H1 (cell line): ENCODE data around the gene UVRAG. TPM values are rescaled to one million over a fixed set of nuclear protein-coding genes. Genes with fewer than 3 reads are reported as not detected.

ENCODE experiments used
- CTCF ChIA-PET: fragments of 300-600 bp; sonication (Branson Sonifier 250); formaldehyde crosslinking; loops from one replicate; lab custom pipeline; 2021; ENCODE audit not compliant: partially characterized antibody; lab: Charles Lee
- POLR2A ChIA-PET: fragments of 300-600 bp; sonication (Branson Sonifier 250); formaldehyde crosslinking; loops from one replicate; lab custom pipeline; 2021; ENCODE audit warnings: inconsistent platforms; ENCODE audit not compliant: partially characterized antibody; lab: Charles Lee
- DNase-seq, 2 experiments: peaks; one replicate each; pipeline versions ENCODE4 v3.0.0 to v3.0.0-alpha.2; 2010 to 2022; ENCODE audit warnings: low spot score in 2 of 2, low read depth in 1 of 2, mixed read lengths in 1 of 2
- FAIRE-seq: peaks from 2 replicates; lab custom pipeline; 2011; peaks lifted over from hg19 to GRCh38; lab: Jason Lieb, UNC
- H2AFZ ChIP-seq: 2 replicates; pipeline ENCODE4 v1.8.1; 2012; ENCODE audit warnings: low read length, inconsistent platforms
- H2AK5ac ChIP-seq: 2 replicates; pipeline ENCODE4 v1.6.1; 2013; ENCODE audit warnings: low read depth, low read length
- H2BK120ac ChIP-seq: replicated peaks from 2 replicates; pipeline ENCODE3; 2013; ENCODE audit warnings: low read depth, low read length, inconsistent platforms
- H2BK12ac ChIP-seq: 2 replicates; pipeline ENCODE4 v1.6.1; 2013; ENCODE audit warnings: low read depth, low read length
- H2BK15ac ChIP-seq: 2 replicates; pipeline ENCODE4 v1.6.1; 2013; ENCODE audit warnings: low read length
- H2BK20ac ChIP-seq: 2 replicates; pipeline ENCODE4 v1.6.1; 2013; ENCODE audit warnings: low read length
- H2BK5ac ChIP-seq: 2 replicates; pipeline ENCODE4 v1.6.1; 2013; ENCODE audit warnings: low read depth, low read length
- H3K14ac ChIP-seq: 2 replicates; pipeline ENCODE4 v1.6.1; 2013; ENCODE audit warnings: inconsistent platforms; ENCODE audit not compliant: insufficient read length
- H3K18ac ChIP-seq: 2 replicates; pipeline ENCODE4 v1.6.1; 2013; ENCODE audit warnings: low read length; ENCODE audit errors: extremely low read depth
- H3K23ac ChIP-seq: 2 replicates; pipeline ENCODE4 v1.6.1; 2013; ENCODE audit warnings: inconsistent platforms; ENCODE audit not compliant: insufficient read length
- H3K23me2 ChIP-seq: 2 replicates; pipeline ENCODE4 v1.6.1; 2013; ENCODE audit warnings: low read depth, low read length
- H3K27ac ChIP-seq: 2 replicates; pipeline ENCODE4 v1.6.1; 2011; ENCODE audit warnings: low read depth, low read length, inconsistent platforms
- H3K27me3 ChIP-seq, 4 experiments: replicated peaks in 1 of 4; 1 replicate in 1 of 4; 2 replicates in 3 of 4; pipeline versions ENCODE4 v1.6.1 to v1.8.1; 2011 to 2013; ENCODE audit warnings: low read length in 3 of 4, mild to moderate bottlenecking in 3 of 4, inconsistent platforms in 2 of 4, mixed read lengths in 2 of 4, moderate library complexity in 1 of 4; ENCODE audit not compliant: control insufficient read depth in 3 of 4, insufficient read depth in 3 of 4; ENCODE audit errors: extremely low read depth in 1 of 4
- H3K36me3 ChIP-seq, 4 experiments: 2 replicates each; pipeline versions ENCODE4 v1.6.1 to v1.8.1; 2011 to 2013; ENCODE audit warnings: mild to moderate bottlenecking in 4 of 4, low read length in 3 of 4, moderate library complexity in 2 of 4, control low read depth in 1 of 4, inconsistent platforms in 1 of 4; ENCODE audit not compliant: insufficient read depth in 4 of 4, control insufficient read depth in 2 of 4
- H3K4ac ChIP-seq: replicated peaks from 2 replicates; pipeline ENCODE3; 2013; ENCODE audit warnings: low read length, low read depth, mixed read lengths, inconsistent platforms; ENCODE audit not compliant: insufficient read length
- H3K4me1 ChIP-seq, 4 experiments: replicated peaks in 1 of 4; 1 replicate in 1 of 4; 2 replicates in 3 of 4; pipeline versions ENCODE4 v1.6.1 to v1.8.1; 2011 to 2013; ENCODE audit warnings: low read length in 3 of 4, inconsistent platforms in 2 of 4, mixed read lengths in 1 of 4; ENCODE audit not compliant: insufficient read depth in 4 of 4, control insufficient read depth in 3 of 4
- H3K4me2 ChIP-seq, 2 experiments: 2 replicates each; pipeline versions ENCODE4 v1.6.1 to v1.8.1; 2011 to 2013; ENCODE audit warnings: low read depth in 2 of 2, low read length in 2 of 2, control low read depth in 1 of 2, inconsistent platforms in 1 of 2, mild to moderate bottlenecking in 1 of 2; ENCODE audit not compliant: insufficient read depth in 1 of 2
- H3K4me3 ChIP-seq, 4 experiments: fragments of 200-600, 300-600 bp in 1 of 4; sonication (generic), shearing (Covaris generic), sonication (Bioruptor Twin) in 1 of 4; 2 replicates each; pipeline versions ENCODE4 v1.5.1 to v1.8.1; 2011 to 2016; ENCODE audit warnings: low read length in 4 of 4, low read depth in 3 of 4, control low read depth in 2 of 4, inconsistent platforms in 2 of 4, mild to moderate bottlenecking in 2 of 4, mixed read lengths in 1 of 4, moderate library complexity in 1 of 4; ENCODE audit not compliant: insufficient read depth in 2 of 4; ENCODE audit errors: extremely low read depth in 1 of 4
- H3K56ac ChIP-seq: replicated peaks from 2 replicates; pipeline ENCODE3; 2013; ENCODE audit warnings: low read depth, mild to moderate bottlenecking, mixed read lengths, low read length, inconsistent platforms; ENCODE audit not compliant: insufficient read length
- H3K79me1 ChIP-seq: 2 replicates; pipeline ENCODE4 v1.6.1; 2013; ENCODE audit warnings: low read depth, low read length, control low read depth
- H3K79me2 ChIP-seq, 2 experiments: 2 replicates each; pipeline versions ENCODE4 v1.6.1 to v1.8.1; 2012 to 2013; ENCODE audit warnings: low read length in 2 of 2, mild to moderate bottlenecking in 2 of 2, inconsistent platforms in 1 of 2; ENCODE audit not compliant: insufficient read depth in 2 of 2, control insufficient read depth in 1 of 2
- H3K9ac ChIP-seq, 4 experiments: replicated peaks in 1 of 4; 1 replicate in 1 of 4; 2 replicates in 3 of 4; pipeline versions ENCODE4 v1.6.1 to v1.8.1; 2011 to 2013; ENCODE audit warnings: low read depth in 3 of 4, low read length in 3 of 4, control low read depth in 2 of 4, mild to moderate bottlenecking in 2 of 4, moderate library complexity in 2 of 4, inconsistent platforms in 1 of 4; ENCODE audit errors: extremely low read depth in 1 of 4
- H3K9me3 ChIP-seq, 2 experiments: 2 replicates each; pipeline versions ENCODE4 v1.6.1 to v1.8.1; 2012 to 2013; ENCODE audit warnings: mild to moderate bottlenecking in 2 of 2, moderate library complexity in 2 of 2, control low read depth in 1 of 2, inconsistent platforms in 1 of 2, low read depth in 1 of 2, low read length in 1 of 2, mixed read lengths in 1 of 2; ENCODE audit not compliant: insufficient read depth in 2 of 2
- H4K20me1 ChIP-seq, 2 experiments: replicated peaks in 1 of 2; 2 replicates each; pipeline versions ENCODE3 to v1.8.1; 2011 to 2013; ENCODE audit warnings: inconsistent platforms in 2 of 2, low read length in 2 of 2, mild to moderate bottlenecking in 1 of 2; ENCODE audit not compliant: insufficient read depth in 2 of 2, control insufficient read depth in 1 of 2
- H4K5ac ChIP-seq: 2 replicates; pipeline ENCODE4 v1.6.1; 2013; ENCODE audit warnings: low read length, low read depth, mixed read lengths, inconsistent platforms; ENCODE audit not compliant: insufficient read length
- H4K8ac ChIP-seq: 2 replicates; pipeline ENCODE4 v1.8.0; 2013; ENCODE audit warnings: mild to moderate bottlenecking, moderate library complexity, low read length, inconsistent platforms; ENCODE audit not compliant: insufficient read depth; ENCODE audit errors: extremely low read depth
- H4K91ac ChIP-seq: replicated peaks from 2 replicates; pipeline ENCODE3; 2013; ENCODE audit warnings: low read length, mixed read lengths, inconsistent platforms; ENCODE audit not compliant: insufficient read length
- BRCA1 ChIP-seq: IDR thresholded peaks from 2 replicates; pipeline ENCODE4 v1.6.1; 2012; ENCODE audit warnings: low read depth, low read length, improper control_type of control experiment
- CBX5 ChIP-seq: fragments of 300-800, 300-1000 bp; sonication (generic); IDR thresholded peaks from 2 replicates; pipeline ENCODE4 v1.7.1; 2016; ENCODE audit warnings: antibody characterized with exemption, low read length, low read depth
- CHD2 ChIP-seq: IDR thresholded peaks from 2 replicates; pipeline ENCODE4 v1.6.1; 2012; ENCODE audit warnings: low read length, improper control_type of control experiment
- GABPA ChIP-seq: IDR thresholded peaks from 2 replicates; pipeline ENCODE4 v1.6.1; 2011; ENCODE audit warnings: mild to moderate bottlenecking, low read length, moderate library complexity, borderline replicate concordance; ENCODE audit not compliant: insufficient read depth
- JUN ChIP-seq: IDR thresholded peaks from 2 replicates; pipeline ENCODE4 v1.6.1; 2011; ENCODE audit warnings: low read depth, mild to moderate bottlenecking, improper control_type of control experiment, low read length
- NRF1 ChIP-seq: IDR thresholded peaks from 2 replicates; pipeline ENCODE4 v1.6.1; 2011; ENCODE audit warnings: mild to moderate bottlenecking, low read depth, low read length, improper control_type of control experiment
- PHF8 ChIP-seq: fragments of 200-600 bp; sonication (generic); conservative IDR thresholded peaks from 2 replicates; pipeline ENCODE4 v1.7.1; 2012; ENCODE audit warnings: low read depth, mild to moderate bottlenecking, inconsistent platforms, low read length, moderate library complexity
- POLR2AphosphoS5 ChIP-seq: IDR thresholded peaks from 2 replicates; pipeline ENCODE4 v1.6.1; 2011; ENCODE audit warnings: low read depth, low read length
- POU5F1 ChIP-seq: IDR thresholded peaks from 2 replicates; pipeline ENCODE4 v1.6.1; 2011; ENCODE audit warnings: low read depth, mild to moderate bottlenecking, low read length, moderate library complexity
- RFX5 ChIP-seq: IDR thresholded peaks from 2 replicates; pipeline ENCODE4 v1.6.1; 2011; ENCODE audit warnings: low read depth, low read length, improper control_type of control experiment, borderline replicate concordance
- RXRA ChIP-seq: IDR thresholded peaks from 2 replicates; pipeline ENCODE4 v1.6.1; 2011; ENCODE audit warnings: low read depth, mild to moderate bottlenecking, low read length, moderate library complexity; ENCODE audit not compliant: insufficient read depth
- TCF12 ChIP-seq: IDR thresholded peaks from 2 replicates; pipeline ENCODE4 v1.6.1; 2011; ENCODE audit warnings: low read depth, mild to moderate bottlenecking, low read length
- WGBS, 2 experiments: shearing (Covaris generic) in 1 of 2; methylation state at CpG; one replicate each; pipeline versions ENCODE4 v1.1.6 to v1.1.7; 2013 to 2015; ENCODE audit warnings: low lambda C conversion rate in 2 of 2, mixed read lengths in 2 of 2, inconsistent platforms in 1 of 2, low coverage in 1 of 2, missing lambda C conversion rate in 1 of 2; ENCODE audit not compliant: insufficient replicate concordance in 2 of 2, insufficient coverage in 1 of 2, insufficient read length in 1 of 2; ENCODE audit errors: extremely low coverage in 1 of 2, missing lambda C conversion rate in 1 of 2; 5-methylcytosine and 5-hydroxymethylcytosine counted together
- polyA plus RNA-seq, 7 experiments: library from polyadenylated mRNA; depleted of rRNA in 3 of 7; stranded (reverse) in 5 of 7; unstranded in 2 of 7; fragments of >200 nt in 5 of 7; fragments of 200-250 nt in 2 of 7; gene quantifications; 1 replicate in 5 of 7; 2 replicates in 1 of 7; 4 replicates in 1 of 7; pipeline versions ENCODE4 v1.2.1 to v1.2.3, GENCODE V29; 2011 to 2013; ENCODE audit warnings: missing spikeins in 2 of 7, mixed read lengths in 2 of 7
- total RNA-seq: library from RNA; stranded (reverse); fragmentation: NEBNext Ultra II Directional; extraction: Animal tissue kit (Norgen Biotek cat#: 25700); gene quantifications from 2 replicates; pipeline ENCODE4 v1.2.1, GENCODE V29; 2021
- TF ChIP-seq, protein P1 (sequence below): IDR thresholded peaks from 2 replicates; pipeline ENCODE4 v1.6.1; 2012; ENCODE audit warnings: inconsistent platforms
- TF ChIP-seq, protein P2 (sequence below): IDR thresholded peaks from 2 replicates; pipeline ENCODE4 v1.6.1; 2011; ENCODE audit warnings: low read depth, mild to moderate bottlenecking, low read length; ENCODE audit not compliant: insufficient read depth

UVRAG gene
- total and polyA plus RNA-seq, 2 of the 8 experiments (the other 6 are each of a cell fraction or from before 2014, with no cell fraction given), result 5.5 to 14.7 TPM

- H3K27me3 ChIP-seq, result no peaks in the 10 kb centered on the region
- peaks cover 0 to 7% (median 1%) of the 10 kb centered on the region in 4 experiments; a peak in 3 of 7 replicates for H3K4me1 ChIP-seq
- ChIA-PET CTCF (no interaction called here), POLR2A (interaction anchor here (0.7 kb wide), 1 partner anchor 162 kb away, joined by 3 read pairs; no protein-coding TSS in a partner anchor)
- H3K4ac ChIP-seq, result no peak overlapping the region
- no peak overlapping the region for H3K18ac ChIP-seq
- H2BK12ac ChIP-seq, result no peak overlapping the region
- no peak overlapping the region for H3K14ac ChIP-seq
- H2BK120ac ChIP-seq, result no peak overlapping the region
- no peaks in the 10 kb centered on the region for H3K79me1 ChIP-seq
- no peak overlapping the region for H4K5ac ChIP-seq
- H2BK20ac ChIP-seq, result no peak overlapping the region
- no peak overlapping the region for H4K8ac ChIP-seq
- H3K9ac ChIP-seq, result no peak overlapping the region
- DNase-seq (no peak), FAIRE-seq (no peak)
- H3K36me3 ChIP-seq, result no peaks in the 10 kb centered on the region
- H3K27ac ChIP-seq, result no peak overlapping the region
- H3K4me3 ChIP-seq, result no peak overlapping the region
- no peak overlapping the region for H2BK5ac ChIP-seq
- no peak overlapping the region for H2AK5ac ChIP-seq
- H3K23me2 ChIP-seq, result no peaks in the 10 kb centered on the region
- H3K9me3 ChIP-seq, result no peaks in the 10 kb centered on the region
- no peak overlapping the region for H2BK15ac ChIP-seq
- H2AFZ ChIP-seq, result no peak overlapping the region
- WGBS, 2 experiments, result 87% methylated on average over 6 of the region's 6 CpGs; no CpG with 5 or more reads in 1 of the 2 experiments
- H3K23ac ChIP-seq, result no peak overlapping the region
- H3K79me2 ChIP-seq, result no peaks in the 10 kb centered on the region
- H4K20me1 ChIP-seq, result no peaks in the 10 kb centered on the region
- no peak overlapping the region for H4K91ac ChIP-seq
- no peak overlapping the region for H3K4me2 ChIP-seq
- H3K56ac ChIP-seq, result no peak overlapping the region
- TF ChIP-seq JUN (no peak), GABPA (no peak), PHF8 (no peak), CBX5 (no peak), NRF1 (no peak), RXRA (no peak), POU5F1 (no peak), RFX5 (no peak), POLR2AphosphoS5 (no peak), CHD2 (no peak), TCF12 (no peak), BRCA1 (no peak)
- TF ChIP-seq, protein P1, sequence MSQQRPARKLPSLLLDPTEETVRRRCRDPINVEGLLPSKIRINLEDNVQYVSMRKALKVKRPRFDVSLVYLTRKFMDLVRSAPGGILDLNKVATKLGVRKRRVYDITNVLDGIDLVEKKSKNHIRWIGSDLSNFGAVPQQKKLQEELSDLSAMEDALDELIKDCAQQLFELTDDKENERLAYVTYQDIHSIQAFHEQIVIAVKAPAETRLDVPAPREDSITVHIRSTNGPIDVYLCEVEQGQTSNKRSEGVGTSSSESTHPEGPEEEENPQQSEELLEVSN, result no peak
- TF ChIP-seq, protein P2, sequence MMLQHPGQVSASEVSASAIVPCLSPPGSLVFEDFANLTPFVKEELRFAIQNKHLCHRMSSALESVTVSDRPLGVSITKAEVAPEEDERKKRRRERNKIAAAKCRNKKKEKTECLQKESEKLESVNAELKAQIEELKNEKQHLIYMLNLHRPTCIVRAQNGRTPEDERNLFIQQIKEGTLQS, result no peak
These were observed 135.1 kb downstream of the UVRAG start for GRCh38 chr11:75950141-75950540.
